Endothelial cell of umbilical vein (primary cell): Measurements from ENCODE around the gene ABAT. TPM values are rescaled to one million over a fixed set of nuclear protein-coding genes. Genes with fewer than 3 reads are reported as not detected.
"Not testable (repeated sequence)": the region's sequence is repeated elsewhere in the genome, so short reads cannot be mapped to it uniquely, and the experiment has no call there.

Experiments used
- BruUV-seq: library from RNA; stranded (reverse); fragments of 400-500 nt; replicated peaks from 2 replicates; lab custom pipeline; 2021; lab: Mats Ljungman, UMichigan
- CTCF ChIA-PET: fragments of 300-600, 350-600 bp; sonication (Branson Sonifier 250); formaldehyde crosslinking; loops from one replicate; lab custom pipeline; 2021; ENCODE audit warnings: antibody characterized with exemption, inconsistent platforms; lab: Charles Lee
- POLR2A ChIA-PET: fragments of 300-600, 350-600 bp; sonication (Branson Sonifier 250); formaldehyde crosslinking; loops from one replicate; lab custom pipeline; 2021; ENCODE audit warnings: antibody characterized with exemption, inconsistent platforms; lab: Charles Lee
- DNase-seq: peaks from one replicate; pipeline ENCODE4 v3.0.0-alpha.2; 2011; ENCODE audit warnings: low read depth, low spot score
- FAIRE-seq: peaks from 2 replicates; lab custom pipeline; 2011; peaks lifted over from hg19 to GRCh38; lab: Jason Lieb, UNC
- H2AFZ ChIP-seq: 2 replicates; pipeline ENCODE4 v1.6.0; 2012; ENCODE audit warnings: low read depth, low read length, control low read depth, inconsistent platforms
- H3K27ac ChIP-seq: 2 replicates; pipeline ENCODE4 v1.5.1; 2011; ENCODE audit warnings: low read depth, mild to moderate bottlenecking, control low read depth, low read length, moderate library complexity; ENCODE audit not compliant: insufficient read depth
- H3K27me3 ChIP-seq, 2 experiments: 2 replicates each; pipeline versions ENCODE4 v1.6.0 to v1.6.1; 2011; ENCODE audit warnings: low read length in 2 of 2, mixed read lengths in 1 of 2; ENCODE audit not compliant: control insufficient read depth in 2 of 2, insufficient read depth in 2 of 2
- H3K36me3 ChIP-seq, 2 experiments: 2 replicates in 1 of 2; 3 replicates in 1 of 2; pipeline ENCODE4 v1.5.1; 2011; ENCODE audit warnings: low read length in 2 of 2, mild to moderate bottlenecking in 1 of 2, moderate library complexity in 1 of 2; ENCODE audit not compliant: control insufficient read depth in 2 of 2, insufficient read depth in 2 of 2; ENCODE audit errors: extremely low read depth in 1 of 2
- H3K4me1 ChIP-seq: 3 replicates; pipeline ENCODE4 v1.5.1; 2011; ENCODE audit warnings: mild to moderate bottlenecking, low read length; ENCODE audit not compliant: control insufficient read depth, insufficient read depth; ENCODE audit errors: extremely low read depth
- H3K4me2 ChIP-seq: 2 replicates; pipeline ENCODE4 v1.6.1; 2011; ENCODE audit warnings: low read length, control low read depth, mixed read lengths; ENCODE audit not compliant: insufficient read depth
- H3K4me3 ChIP-seq, 3 experiments: fragments of 200-600 bp in 1 of 3; sonication (generic), shearing (Covaris generic) in 1 of 3; replicated peaks in 1 of 3; 2 replicates each; pipeline ENCODE4 v1.5.1; 2011 to 2016; ENCODE audit warnings: control low read depth in 3 of 3, low read length in 3 of 3, mild to moderate bottlenecking in 2 of 3, inconsistent platforms in 1 of 3, low read depth in 1 of 3, moderate library complexity in 1 of 3; ENCODE audit not compliant: insufficient read depth in 1 of 3
- H3K79me2 ChIP-seq: 2 replicates; pipeline ENCODE4 v1.6.0; 2012; ENCODE audit warnings: low read length, inconsistent platforms; ENCODE audit not compliant: control insufficient read depth, insufficient read depth
- H3K9ac ChIP-seq: replicated peaks from 2 replicates; pipeline ENCODE3; 2011; ENCODE audit warnings: low read length, control low read depth; ENCODE audit not compliant: insufficient read depth; ENCODE audit errors: extremely low read depth
- H3K9me1 ChIP-seq: replicated peaks from 3 replicates; pipeline ENCODE4 v1.6.0; 2011; ENCODE audit warnings: mild to moderate bottlenecking, low read length; ENCODE audit not compliant: control insufficient read depth, insufficient read depth; ENCODE audit errors: extremely low read depth
- H3K9me3 ChIP-seq: replicated peaks from 2 replicates; pipeline ENCODE4 v1.5.1; 2012; ENCODE audit warnings: low read length, inconsistent platforms; ENCODE audit not compliant: control insufficient read depth, insufficient read depth
- H4K20me1 ChIP-seq: replicated peaks from 2 replicates; pipeline ENCODE3; 2011; ENCODE audit warnings: mild to moderate bottlenecking, low read length; ENCODE audit not compliant: control insufficient read depth, insufficient read depth; ENCODE audit errors: extremely low read depth
- JUN ChIP-seq: IDR thresholded peaks from 2 replicates; pipeline ENCODE4 v1.6.1; 2011; ENCODE audit warnings: borderline replicate concordance, low read depth; ENCODE audit not compliant: insufficient read length, insufficient read depth
- POLR2A ChIP-seq: IDR thresholded peaks from 2 replicates; pipeline ENCODE4 v1.6.1; 2012; ENCODE audit warnings: low read depth, mild to moderate bottlenecking, control low read depth, low read length
- POLR2AphosphoS5 ChIP-seq: IDR thresholded peaks from 2 replicates; pipeline ENCODE4 v1.6.1; 2012; ENCODE audit warnings: low read depth, mild to moderate bottlenecking, control low read depth, low read length, moderate library complexity; ENCODE audit not compliant: insufficient read depth
- dilution Hi-C: fragments of 300-500 bp; cut with MboI; formaldehyde crosslinking; loops from one replicate; pipeline ENCODE4 v1.15.0; 2019; ENCODE audit warnings: low sequenced_read_pairs; ENCODE audit not compliant: extremely low pct_ligation_motif_present
- intact Hi-C: fragments of 100-400 bp; cut with micrococcal nuclease; formaldehyde crosslinking; loops from one replicate; pipeline ENCODE4 v1.10.0; 2022
- polyA plus RNA-seq, 4 experiments: library from polyadenylated mRNA; depleted of rRNA in 3 of 4; stranded (reverse) in 3 of 4; unstranded in 1 of 4; fragments of >200 nt; gene quantifications; 2 replicates each; pipeline versions ENCODE4 v1.2.1 to v1.2.3, GENCODE V29; 2011 to 2012; ENCODE audit warnings: missing spikeins in 1 of 4
- total RNA-seq: library from RNA; stranded (reverse); gene quantifications from 2 replicates; pipeline ENCODE4 v1.2.3, GENCODE V29; 2021
- TF ChIP-seq, protein P1 (sequence below), 2 donors: IDR thresholded peaks; 1 replicate in 1 of 2; 2 replicates in 1 of 2; pipeline ENCODE4 v1.5.1; 2011; ENCODE audit warnings: low read length in 2 of 2, mild to moderate bottlenecking in 2 of 2, moderate library complexity in 2 of 2, control low read depth in 1 of 2, inconsistent platforms in 1 of 2, low read depth in 1 of 2; ENCODE audit not compliant: insufficient read depth in 1 of 2; ENCODE audit errors: extremely low read depth in 1 of 2

Gene ABAT
- total and polyA plus RNA-seq, 2 donors (not counting 3 experiments of a cell fraction or from before 2014, with no cell fraction given): 1.3 to 1.4 TPM

DNA sequence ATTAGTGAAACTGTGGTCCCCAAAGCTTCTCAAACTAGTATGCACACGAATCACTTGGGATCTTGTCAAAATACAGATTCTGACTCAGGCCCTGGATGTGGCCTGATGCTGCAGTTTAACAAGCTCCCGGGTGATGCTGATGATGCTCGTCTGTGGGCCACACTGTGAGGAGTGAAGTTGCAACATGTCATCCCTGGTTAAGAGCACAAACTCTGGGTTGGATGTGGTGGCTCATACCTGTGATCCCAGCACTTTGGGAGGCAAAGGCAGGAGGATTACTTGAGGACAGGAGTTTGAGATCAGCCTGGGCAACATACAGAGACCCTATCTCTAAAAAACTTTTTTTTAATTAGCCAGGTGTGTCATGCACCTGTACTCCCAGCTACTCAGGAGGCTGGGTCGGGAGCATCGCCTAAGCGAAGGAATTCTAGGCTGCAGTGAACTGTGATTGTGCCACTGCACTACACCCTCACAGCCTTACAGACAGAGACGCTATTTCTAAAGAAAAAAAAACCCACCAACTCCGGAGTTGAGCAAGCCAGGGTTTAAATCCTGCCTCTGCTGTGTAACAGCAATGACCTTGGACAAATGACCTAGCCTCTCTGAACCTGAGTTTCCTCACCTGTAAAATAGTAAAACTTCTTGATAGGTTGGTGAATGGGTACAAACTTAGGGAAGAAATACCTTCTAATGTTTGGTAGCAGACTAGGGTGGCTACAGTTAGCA, 24.4 kb upstream of the ABAT start:
- Histone ChIP-seq H3K79me2 (no peaks in the 10 kb centered on the region), H3K9ac (no peak overlapping the region), H3K36me3 (peaks cover 2 to 20% of the 10 kb centered on the region in 2 experiments), H2AFZ (no peak overlapping the region), H3K9me1 (no peaks in the 10 kb centered on the region), H3K9me3 (no peaks in the 10 kb centered on the region), H3K4me2 (no peak overlapping the region), H3K27ac (no peak overlapping the region), H3K4me3 (no peak overlapping the region), H4K20me1 (no peaks in the 10 kb centered on the region), H3K4me1 (no peaks in the 10 kb centered on the region), H3K27me3 (no peaks in the 10 kb centered on the region)
- intact Hi-C loops: no loop called here
- ChIA-PET POLR2A (no interaction called here), CTCF (no interaction called here)
- TF ChIP-seq JUN (no peak), POLR2A (no peak), POLR2AphosphoS5 (no peak)
- TF ChIP-seq, protein P1, sequence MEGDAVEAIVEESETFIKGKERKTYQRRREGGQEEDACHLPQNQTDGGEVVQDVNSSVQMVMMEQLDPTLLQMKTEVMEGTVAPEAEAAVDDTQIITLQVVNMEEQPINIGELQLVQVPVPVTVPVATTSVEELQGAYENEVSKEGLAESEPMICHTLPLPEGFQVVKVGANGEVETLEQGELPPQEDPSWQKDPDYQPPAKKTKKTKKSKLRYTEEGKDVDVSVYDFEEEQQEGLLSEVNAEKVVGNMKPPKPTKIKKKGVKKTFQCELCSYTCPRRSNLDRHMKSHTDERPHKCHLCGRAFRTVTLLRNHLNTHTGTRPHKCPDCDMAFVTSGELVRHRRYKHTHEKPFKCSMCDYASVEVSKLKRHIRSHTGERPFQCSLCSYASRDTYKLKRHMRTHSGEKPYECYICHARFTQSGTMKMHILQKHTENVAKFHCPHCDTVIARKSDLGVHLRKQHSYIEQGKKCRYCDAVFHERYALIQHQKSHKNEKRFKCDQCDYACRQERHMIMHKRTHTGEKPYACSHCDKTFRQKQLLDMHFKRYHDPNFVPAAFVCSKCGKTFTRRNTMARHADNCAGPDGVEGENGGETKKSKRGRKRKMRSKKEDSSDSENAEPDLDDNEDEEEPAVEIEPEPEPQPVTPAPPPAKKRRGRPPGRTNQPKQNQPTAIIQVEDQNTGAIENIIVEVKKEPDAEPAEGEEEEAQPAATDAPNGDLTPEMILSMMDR (IDR thresholded peaks at IDR 0.05; ENCODE audit: extremely low read depth in 1 of 2, insufficient read depth in 1 of 2, low read depth in 1 of 2, low read length in 2 of 2): no peak
- no peak for FAIRE-seq
- dilution Hi-C loops: no loop called here
- no TSS peak for BruUV-seq
- no peak for DNase-seq

DNA sequence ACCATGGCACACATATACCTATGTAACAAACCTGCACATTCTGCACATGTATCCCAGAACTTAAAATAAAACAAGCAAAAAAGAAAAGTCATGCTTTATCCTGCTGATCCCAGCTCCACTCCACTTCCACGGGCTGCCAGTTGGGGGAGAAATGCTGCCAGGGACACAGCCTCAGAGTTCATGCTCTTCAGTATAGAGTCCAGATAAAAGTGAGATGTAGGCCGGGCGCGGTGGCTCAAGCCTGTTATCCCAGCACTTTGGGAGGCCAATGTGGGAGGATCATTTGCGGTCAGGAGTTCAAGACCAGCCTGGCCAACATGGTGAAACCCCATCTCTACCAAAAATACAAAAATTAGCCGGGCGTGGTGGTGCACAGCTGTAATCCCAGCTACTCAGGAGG, 22.5 kb upstream of the ABAT start:
- H3K27ac ChIP-seq, H3K9me3 ChIP-seq, H3K4me2 ChIP-seq, BruUV-seq, H2AFZ ChIP-seq, H3K36me3 ChIP-seq, dilution Hi-C loops, H3K27me3 ChIP-seq, H3K79me2 ChIP-seq, H3K9ac ChIP-seq, H4K20me1 ChIP-seq, H3K4me1 ChIP-seq, POLR2A ChIA-PET, H3K4me3 ChIP-seq, H3K9me1 ChIP-seq, intact Hi-C loops: not testable (repeated sequence)
- CTCF ChIA-PET: interaction anchor here (0.6 to 1.8 kb wide), 6 partner anchors 9 to 228 kb away, joined by 3 to 10 read pairs (median 6); no protein-coding TSS in a partner anchor
- TF ChIP-seq, protein P1 (IDR thresholded peaks at IDR 0.05; ENCODE audit: extremely low read depth in 1 of 2, insufficient read depth in 1 of 2, low read depth in 1 of 2, low read length in 2 of 2): peak; percentile 10 to 37
- FAIRE-seq: peak; percentile 76
- peak; percentile 16 for DNase-seq
